ENCODE measurements around the gene DELE1.
A peak's percentile ranks its signal among the peaks of the same experiment; 100 is the strongest.

Gene DELE1, protein sequence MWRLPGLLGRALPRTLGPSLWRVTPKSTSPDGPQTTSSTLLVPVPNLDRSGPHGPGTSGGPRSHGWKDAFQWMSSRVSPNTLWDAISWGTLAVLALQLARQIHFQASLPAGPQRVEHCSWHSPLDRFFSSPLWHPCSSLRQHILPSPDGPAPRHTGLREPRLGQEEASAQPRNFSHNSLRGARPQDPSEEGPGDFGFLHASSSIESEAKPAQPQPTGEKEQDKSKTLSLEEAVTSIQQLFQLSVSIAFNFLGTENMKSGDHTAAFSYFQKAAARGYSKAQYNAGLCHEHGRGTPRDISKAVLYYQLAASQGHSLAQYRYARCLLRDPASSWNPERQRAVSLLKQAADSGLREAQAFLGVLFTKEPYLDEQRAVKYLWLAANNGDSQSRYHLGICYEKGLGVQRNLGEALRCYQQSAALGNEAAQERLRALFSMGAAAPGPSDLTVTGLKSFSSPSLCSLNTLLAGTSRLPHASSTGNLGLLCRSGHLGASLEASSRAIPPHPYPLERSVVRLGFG

DNA sequence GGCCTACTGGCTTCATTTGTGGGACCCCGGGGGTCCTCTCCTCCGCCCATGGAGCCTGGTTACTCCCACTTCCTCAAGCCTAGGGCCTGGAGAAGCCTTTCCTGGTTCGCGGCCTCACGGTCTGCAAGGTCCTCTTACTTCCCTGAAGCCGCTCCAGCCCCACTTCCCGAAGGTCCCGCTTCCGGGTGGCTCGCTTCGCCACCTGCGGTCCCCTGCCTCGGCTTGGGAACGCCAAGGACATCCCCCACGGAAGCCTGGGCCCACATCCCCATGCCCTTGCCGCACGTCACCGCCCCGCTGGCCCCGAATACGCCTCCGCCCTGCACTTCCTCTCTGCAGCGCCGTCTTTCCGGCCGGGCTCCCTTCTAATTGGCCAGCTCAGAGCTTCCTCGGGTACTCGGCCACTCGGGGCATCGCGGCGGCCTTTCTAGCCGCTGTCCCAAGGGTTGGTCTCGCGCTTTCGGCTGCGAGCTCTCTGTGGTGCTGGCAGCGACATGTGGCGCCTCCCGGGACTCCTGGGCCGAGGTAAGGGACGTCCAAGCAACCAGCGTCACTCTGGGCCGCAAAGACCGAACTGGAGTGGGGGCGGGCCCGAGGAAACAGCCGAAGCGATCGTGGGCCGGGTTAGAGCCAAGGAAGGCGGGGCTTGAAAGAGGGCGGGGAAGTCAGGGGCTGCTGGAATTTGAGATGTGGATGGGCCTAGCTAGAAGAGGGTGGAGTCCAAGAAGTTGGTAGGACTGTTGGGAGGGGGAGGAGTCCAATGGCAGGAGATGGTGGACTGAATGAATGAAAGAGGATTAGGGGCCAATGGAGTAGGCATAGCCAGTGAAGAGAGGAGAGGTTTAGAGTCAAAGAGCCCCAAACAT is at the start of gene DELE1:
TSS of gene DELE1 (plus strand) at position 424 of the 866 bp plus-strand sequence. CDS start at position 495, 71 bp downstream.
- peak; percentile 87 for DNase-seq (ENCODE audit: low read depth)
- H3K4me3 ChIP-seq (ENCODE audit: low read depth, low read length): peak within 1 kb of the TSS; percentile 71

GRCh38 chr5:141873933-141874261 is 49.8 kb upstream of the DELE1 start:
- no peak for TF ChIP-seq CTCF (IDR thresholded peaks at IDR 0.05; ENCODE audit: control insufficient read depth, extremely low read depth, insufficient read depth)
- DNase-seq (ENCODE audit: low read depth): no peak
- no peak overlapping the region for H3K4me3 ChIP-seq (ENCODE audit: low read depth, low read length)

More for the DNA sequence above, at the start of gene DELE1:
- no peak for TF ChIP-seq CTCF (IDR thresholded peaks at IDR 0.05; ENCODE audit: control insufficient read depth, extremely low read depth, insufficient read depth)

- H3K4me3 ChIP-seq (ENCODE audit: low read depth, low read length): no peak overlapping the region
- no peak for TF ChIP-seq CTCF (IDR thresholded peaks at IDR 0.05; ENCODE audit: control insufficient read depth, extremely low read depth, insufficient read depth)
- DNase-seq (ENCODE audit: low read depth): no peak
Measured at GRCh38 chr5:141874262-141874964, 49.3 kb upstream of the DELE1 start.

GRCh38 chr5:141875022-141875740 is 48.5 kb upstream of the DELE1 start:
- no peak for TF ChIP-seq CTCF (IDR thresholded peaks at IDR 0.05; ENCODE audit: control insufficient read depth, extremely low read depth, insufficient read depth)
- DNase-seq (ENCODE audit: low read depth): no peak
- peak overlapping the region; percentile 73 for H3K4me3 ChIP-seq (ENCODE audit: low read depth, low read length)

- TF ChIP-seq CTCF (IDR thresholded peaks at IDR 0.05; ENCODE audit: control insufficient read depth, extremely low read depth, insufficient read depth): no peak
- H3K4me3 ChIP-seq (ENCODE audit: low read depth, low read length): peak overlapping the region; percentile 73
- no peak for DNase-seq (ENCODE audit: low read depth)
Measured at GRCh38 chr5:141875795-141876627, 47.7 kb upstream of the DELE1 start.

Data from LNCaP clone FGC (cell line).